NT2/D1 (cell line): ENCODE data around the gene PCBD2.
"Not testable (repeated sequence)": the region's sequence is repeated elsewhere in the genome, so short reads cannot be mapped to it uniquely, and the experiment has no call there.

Experiments used
- DNase-seq: peaks from one replicate; pipeline ENCODE4 v3.0.0-alpha.2; 2011; ENCODE audit warnings: low read depth, low spot score
- H3K27me3 ChIP-seq: 2 replicates; pipeline ENCODE4 v1.6.0; 2011; ENCODE audit warnings: mild to moderate bottlenecking; ENCODE audit not compliant: insufficient read length, insufficient read depth
- H3K36me3 ChIP-seq: 2 replicates; pipeline ENCODE4 v1.6.1; 2011; ENCODE audit warnings: mild to moderate bottlenecking, low read length, mixed read lengths; ENCODE audit not compliant: insufficient read depth, insufficient read length
- H3K4me1 ChIP-seq: 2 replicates; pipeline ENCODE4 v1.5.1; 2011; ENCODE audit not compliant: insufficient read depth, insufficient read length
- H3K4me3 ChIP-seq: 2 replicates; pipeline ENCODE4 v1.5.1; 2011; ENCODE audit warnings: low read depth; ENCODE audit not compliant: insufficient read length
- H3K9ac ChIP-seq: 2 replicates; pipeline ENCODE4 v1.6.0; 2011; ENCODE audit warnings: low read depth; ENCODE audit not compliant: insufficient read length
- H3K9me3 ChIP-seq: 2 replicates; pipeline ENCODE4 v1.5.1; 2011; ENCODE audit warnings: mild to moderate bottlenecking, low read length; ENCODE audit not compliant: insufficient read depth
- SUZ12 ChIP-seq: IDR thresholded peaks from 2 replicates; pipeline ENCODE4 v1.6.1; 2011; ENCODE audit not compliant: insufficient read length, insufficient read depth; ENCODE audit errors: extremely low read depth
- YY1 ChIP-seq: IDR thresholded peaks from 2 replicates; pipeline ENCODE4 v1.6.1; 2011; ENCODE audit not compliant: insufficient read length, insufficient read depth
- ZNF274 ChIP-seq: IDR thresholded peaks from 2 replicates; pipeline ENCODE4 v1.6.1; 2011; ENCODE audit warnings: mild to moderate bottlenecking, low read depth, low read length

The PCBD2 gene

GRCh38 chr5:134877159-134877558, 27.8 kb upstream of the PCBD2 start:
- Histone ChIP-seq H3K9ac (no peak overlapping the region), H3K4me3 (no peak overlapping the region), H3K27me3 (no peaks in the 10 kb centered on the region), H3K4me1 (no peaks in the 10 kb centered on the region), H3K36me3 (no peaks in the 10 kb centered on the region), H3K9me3 (no peaks in the 10 kb centered on the region)
- TF ChIP-seq ZNF274 (no peak), YY1 (no peak), SUZ12 (no peak)
- no peak for DNase-seq

DNA sequence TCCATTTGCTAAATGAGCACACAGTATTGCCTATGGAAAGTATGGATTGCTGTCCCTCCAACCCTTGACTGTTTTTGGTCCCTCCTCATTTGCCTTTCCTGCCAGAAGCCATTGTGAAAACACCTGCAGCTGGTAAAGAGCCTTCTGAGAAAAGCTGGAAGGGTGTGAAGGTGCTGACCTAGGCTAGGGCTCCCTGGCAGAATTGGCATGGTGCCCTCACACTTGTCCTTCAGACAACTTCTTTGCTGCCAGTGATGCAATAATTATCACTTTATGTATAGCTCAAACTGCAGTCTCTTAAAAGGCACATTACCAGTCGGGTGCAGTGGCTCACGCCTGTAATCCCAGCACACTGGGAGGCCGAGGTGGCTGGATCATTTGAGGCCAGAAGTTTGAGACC, 26.5 kb upstream of the PCBD2 start:
- TF ChIP-seq ZNF274 (no peak), YY1 (no peak), SUZ12 (no peak)
- H3K4me1 ChIP-seq: no peaks in the 10 kb centered on the region
- no peak overlapping the region for H3K4me3 ChIP-seq
- H3K36me3 ChIP-seq: no peaks in the 10 kb centered on the region
- H3K27me3 ChIP-seq: no peaks in the 10 kb centered on the region
- DNase-seq: no peak
- no peak overlapping the region for H3K9ac ChIP-seq
- H3K9me3 ChIP-seq: no peaks in the 10 kb centered on the region

DNA sequence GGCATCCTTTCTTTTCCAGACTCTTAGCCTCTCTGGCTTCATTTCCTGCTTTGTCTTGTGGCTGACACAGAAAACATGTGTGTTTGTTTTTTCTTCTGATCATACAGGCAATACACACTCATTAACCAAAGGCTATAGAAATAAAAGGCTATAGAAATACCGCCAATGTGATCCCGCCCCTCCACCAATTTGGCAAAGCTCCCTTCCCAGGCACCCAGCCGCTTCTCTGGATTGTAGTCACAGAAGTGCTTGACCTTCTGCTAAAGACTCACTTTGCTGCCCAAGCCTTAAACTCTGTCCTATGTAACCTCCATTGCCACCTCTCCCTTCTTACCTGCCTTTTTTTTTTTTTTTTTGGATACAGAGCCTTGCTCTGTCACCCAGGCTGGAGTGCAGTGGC, 25.5 kb upstream of the PCBD2 start:
- no peak for DNase-seq
- Histone ChIP-seq H3K27me3 (no peaks in the 10 kb centered on the region), H3K9ac (no peak overlapping the region), H3K4me1 (no peaks in the 10 kb centered on the region), H3K9me3 (no peaks in the 10 kb centered on the region), H3K36me3 (no peaks in the 10 kb centered on the region), H3K4me3 (no peak overlapping the region)
- TF ChIP-seq ZNF274 (no peak), YY1 (no peak), SUZ12 (no peak)

- H3K9me3 ChIP-seq, H3K36me3 ChIP-seq, H3K4me1 ChIP-seq, H3K4me3 ChIP-seq, H3K27me3 ChIP-seq, DNase-seq, H3K9ac ChIP-seq: not testable (repeated sequence)
Measured at GRCh38 chr5:134880937-134881336, 24.0 kb upstream of the PCBD2 start.

DNA sequence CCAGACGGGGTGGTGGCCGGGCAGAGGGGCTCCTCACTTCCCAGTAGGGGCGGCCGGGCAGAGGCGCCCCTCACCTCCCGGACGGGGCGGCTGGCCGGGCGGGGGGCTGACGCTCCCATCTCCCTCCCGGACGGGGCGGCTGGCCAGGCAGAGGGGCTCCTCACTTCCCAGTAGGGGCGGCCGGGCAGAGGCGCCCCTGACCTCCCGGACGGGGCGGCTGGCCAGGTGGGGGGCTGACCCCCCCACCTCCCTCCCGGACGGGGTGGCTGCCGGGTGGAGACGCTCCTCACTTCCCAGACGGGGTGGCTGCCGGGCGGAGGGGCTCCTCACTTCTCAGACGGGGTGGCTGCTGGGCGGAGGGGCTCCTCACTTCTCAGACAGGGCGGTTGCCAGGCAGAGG, 23.2 kb upstream of the PCBD2 start:
- not testable (repeated sequence) for H3K27me3 ChIP-seq, H3K9ac ChIP-seq, H3K36me3 ChIP-seq, H3K4me3 ChIP-seq, DNase-seq, H3K9me3 ChIP-seq, H3K4me1 ChIP-seq

DNA sequence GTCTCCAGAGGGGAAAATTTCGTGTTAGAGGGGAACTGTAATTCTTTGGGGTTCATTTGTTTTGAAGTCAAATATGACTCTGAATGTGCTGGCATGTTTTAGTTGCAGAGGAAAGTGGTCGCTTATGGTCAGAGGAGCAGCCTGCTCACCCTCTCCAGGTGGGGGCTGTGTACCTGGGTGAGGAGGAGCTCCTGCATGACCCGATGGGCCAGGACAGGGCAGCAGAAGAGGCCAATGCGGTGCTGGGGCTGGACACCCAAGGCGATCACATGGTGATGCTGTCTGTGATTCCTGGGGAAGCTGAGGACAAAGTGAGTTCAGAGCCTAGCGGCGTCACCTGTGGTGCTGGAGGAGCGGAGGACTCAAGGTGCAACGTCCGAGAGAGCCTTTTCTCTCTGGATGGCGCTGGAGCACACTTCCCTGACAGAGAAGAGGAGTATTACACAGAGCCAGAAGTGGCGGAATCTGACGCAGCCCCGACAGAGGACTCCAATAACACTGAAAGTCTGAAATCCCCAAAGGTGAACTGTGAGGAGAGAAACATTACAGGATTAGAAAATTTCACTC, 17.3 kb upstream of the PCBD2 start:
- no peaks in the 10 kb centered on the region for H3K9me3 ChIP-seq
- no peak overlapping the region for H3K9ac ChIP-seq
- TF ChIP-seq YY1 (no peak), ZNF274 (no peak), SUZ12 (no peak)
- H3K27me3 ChIP-seq: no peaks in the 10 kb centered on the region
- DNase-seq: no peak
- H3K4me3 ChIP-seq: no peak overlapping the region
- H3K4me1 ChIP-seq: no peaks in the 10 kb centered on the region
- peaks cover 3% of the 10 kb centered on the region for H3K36me3 ChIP-seq

DNA sequence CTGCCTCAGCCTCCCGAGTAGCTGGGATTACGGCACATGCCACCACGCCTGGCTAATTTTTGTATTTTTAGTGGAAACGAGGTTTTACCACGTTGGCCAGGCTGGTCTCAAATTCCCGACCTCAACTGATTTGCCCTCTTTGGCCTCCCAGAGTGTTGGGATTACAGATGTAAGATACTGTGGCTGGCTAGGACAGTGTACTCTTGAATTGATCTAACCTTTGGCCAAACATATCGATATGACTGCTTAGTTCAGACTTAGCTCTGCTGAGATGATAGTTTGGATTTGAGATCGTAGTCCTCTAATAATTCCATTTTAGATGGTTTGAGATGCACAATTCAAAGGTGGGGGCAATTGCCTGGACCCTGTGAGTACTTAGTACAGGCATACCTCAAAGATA, 15.6 kb upstream of the PCBD2 start:
- H3K27me3 ChIP-seq: no peaks in the 10 kb centered on the region
- no peaks in the 10 kb centered on the region for H3K4me1 ChIP-seq
- DNase-seq: no peak
- H3K36me3 ChIP-seq: peaks cover 10% of the 10 kb centered on the region
- TF ChIP-seq YY1 (no peak), SUZ12 (no peak), ZNF274 (no peak)
- H3K9ac ChIP-seq: no peak overlapping the region
- H3K9me3 ChIP-seq: no peaks in the 10 kb centered on the region
- H3K4me3 ChIP-seq: no peak overlapping the region

DNA sequence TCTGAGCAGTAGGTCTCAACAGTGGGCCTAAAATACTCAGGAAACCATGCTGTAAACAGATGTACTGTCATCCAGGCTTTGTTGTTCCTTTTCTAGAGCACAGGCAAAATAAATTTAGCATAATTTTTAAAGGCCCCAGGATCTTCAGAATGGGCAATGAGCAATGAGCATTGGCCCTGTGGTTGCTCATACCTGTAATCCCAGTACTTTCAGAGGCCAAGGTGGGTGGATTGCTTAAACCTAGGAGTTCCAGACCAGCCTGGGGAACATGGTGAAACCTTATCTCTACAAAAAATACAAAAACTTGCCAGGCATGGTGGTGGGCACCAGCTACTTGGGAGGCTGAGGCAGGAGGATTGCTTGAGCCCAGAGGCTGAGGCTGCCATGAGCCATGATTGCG, 13.5 kb upstream of the PCBD2 start:
- DNase-seq: no peak
- TF ChIP-seq ZNF274: no peak
- no peak for TF ChIP-seq SUZ12
- no peak for TF ChIP-seq YY1
- Histone ChIP-seq H3K4me3 (no peak overlapping the region), H3K27me3 (no peaks in the 10 kb centered on the region), H3K9ac (no peak overlapping the region), H3K4me1 (no peaks in the 10 kb centered on the region), H3K9me3 (no peaks in the 10 kb centered on the region), H3K36me3 (peaks cover 10% of the 10 kb centered on the region)
